ENCODE results near the gene COQ8B.

GRCh38 chr19:40758491-40758890 lies 41.8 kb upstream of the COQ8B start:
- TF ChIP-seq, protein P1, sequence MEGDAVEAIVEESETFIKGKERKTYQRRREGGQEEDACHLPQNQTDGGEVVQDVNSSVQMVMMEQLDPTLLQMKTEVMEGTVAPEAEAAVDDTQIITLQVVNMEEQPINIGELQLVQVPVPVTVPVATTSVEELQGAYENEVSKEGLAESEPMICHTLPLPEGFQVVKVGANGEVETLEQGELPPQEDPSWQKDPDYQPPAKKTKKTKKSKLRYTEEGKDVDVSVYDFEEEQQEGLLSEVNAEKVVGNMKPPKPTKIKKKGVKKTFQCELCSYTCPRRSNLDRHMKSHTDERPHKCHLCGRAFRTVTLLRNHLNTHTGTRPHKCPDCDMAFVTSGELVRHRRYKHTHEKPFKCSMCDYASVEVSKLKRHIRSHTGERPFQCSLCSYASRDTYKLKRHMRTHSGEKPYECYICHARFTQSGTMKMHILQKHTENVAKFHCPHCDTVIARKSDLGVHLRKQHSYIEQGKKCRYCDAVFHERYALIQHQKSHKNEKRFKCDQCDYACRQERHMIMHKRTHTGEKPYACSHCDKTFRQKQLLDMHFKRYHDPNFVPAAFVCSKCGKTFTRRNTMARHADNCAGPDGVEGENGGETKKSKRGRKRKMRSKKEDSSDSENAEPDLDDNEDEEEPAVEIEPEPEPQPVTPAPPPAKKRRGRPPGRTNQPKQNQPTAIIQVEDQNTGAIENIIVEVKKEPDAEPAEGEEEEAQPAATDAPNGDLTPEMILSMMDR (IDR thresholded peaks at IDR 0.05), result no peak
- TF ChIP-seq EZH2 (IDR thresholded peaks at IDR 0.05) (no peak), EZH2phosphoT487 (IDR thresholded peaks at IDR 0.05) (no peak)

Measured in neural progenitor cell (in vitro differentiated cells).